Naive B cell (primary cell): ENCODE measurements around the gene EXD2. TPM values are rescaled to one million over a fixed set of nuclear protein-coding genes. Genes with fewer than 3 reads are reported as not detected.
"Not testable (repeated sequence)": the region's sequence is repeated elsewhere in the genome, so short reads cannot be mapped to it uniquely, and the experiment has no call there.

Experiments used
- ATAC-seq, 2 donors: fragments of 150-1000 bp; cut with Tn5 transposase; 2 replicates each; pipeline ENCODE4 v1.10.0; 2021; ENCODE audit warnings: low read depth in 2 of 2, mild to moderate bottlenecking in 2 of 2, moderate library complexity in 2 of 2
- DNase-seq: peaks from one replicate; pipeline ENCODE4 v3.0.0; 2022
- H3K27ac Mint-ChIP-seq, 6 donors: one replicate each; pipeline ENCODE4 v1.8.0; 2020 to 2022; ENCODE audit warnings: mild to moderate bottlenecking in 6 of 6, mixed read lengths in 6 of 6, moderate library complexity in 5 of 6, inconsistent platforms in 2 of 6
- H3K27me3 Mint-ChIP-seq, 3 donors: one replicate each; pipeline ENCODE4 v1.8.0; 2021 to 2022; ENCODE audit warnings: mixed read lengths in 3 of 3, mild to moderate bottlenecking in 1 of 3
- H3K36me3 Mint-ChIP-seq, 2 donors: one replicate each; pipeline ENCODE4 v1.8.0; 2020 to 2022; ENCODE audit warnings: mixed read lengths in 2 of 2, inconsistent platforms in 1 of 2, mild to moderate bottlenecking in 1 of 2
- H3K4me1 Mint-ChIP-seq, 3 donors: one replicate each; pipeline ENCODE4 v1.8.0; 2020 to 2022; ENCODE audit warnings: mixed read lengths in 3 of 3, inconsistent platforms in 1 of 3, mild to moderate bottlenecking in 1 of 3, moderate library complexity in 1 of 3
- H3K4me3 Mint-ChIP-seq, 8 donors: one replicate each; pipeline ENCODE4 v1.8.0; 2020 to 2022; ENCODE audit warnings: mild to moderate bottlenecking in 8 of 8, mixed read lengths in 8 of 8, moderate library complexity in 8 of 8, inconsistent platforms in 2 of 8
- H3K9me3 Mint-ChIP-seq, 7 donors: one replicate each; pipeline ENCODE4 v1.8.0; 2020 to 2022; ENCODE audit warnings: mixed read lengths in 7 of 7, mild to moderate bottlenecking in 5 of 7, inconsistent platforms in 2 of 7, moderate library complexity in 1 of 7
- polyA plus RNA-seq, 6 donors: library from polyadenylated mRNA; unstranded; fragments of 300-500 nt; fragmentation: Illumina TruSeq; gene quantifications; one replicate each; pipeline ENCODE4 v1.2.3, GENCODE V29; 2021; ENCODE audit warnings: low read depth in 6 of 6

EXD2 gene
- polyA plus RNA-seq, 6 donors from 2014 or later: 3.5 to 10.4 (median 4.8) TPM

DNA sequence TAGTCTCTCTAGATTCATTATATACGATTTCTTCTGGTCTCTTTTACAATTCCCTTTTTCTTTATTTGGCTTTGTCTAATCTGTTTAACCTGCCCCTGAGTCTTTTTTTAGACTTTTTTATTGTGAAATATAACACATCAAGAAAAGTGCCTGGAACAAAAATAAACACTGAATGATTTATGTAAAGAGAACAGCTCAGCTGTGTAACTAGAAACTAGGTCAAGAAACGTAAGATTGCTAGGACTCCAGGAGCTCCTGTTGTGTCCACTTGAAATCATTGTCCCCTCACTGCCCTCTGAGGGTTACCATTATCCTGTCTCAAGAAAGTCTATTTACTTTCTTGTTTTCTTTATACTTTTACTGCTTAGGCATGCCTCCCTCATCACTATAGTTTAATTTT is 23.1 kb downstream of the EXD2 start:
- ATAC-seq (no peak), DNase-seq (no peak)
- Mint-ChIP-seq H3K27me3 (no peaks in the 10 kb centered on the region), H3K36me3 (peaks cover 0 to 11% of the 10 kb centered on the region in 2 donors), H3K4me3 (no peak overlapping the region), H3K27ac (no peak overlapping the region), H3K9me3 (peaks cover 0 to 6% (median 3%) of the 10 kb centered on the region in 7 donors), H3K4me1 (no peaks in the 10 kb centered on the region)

DNA sequence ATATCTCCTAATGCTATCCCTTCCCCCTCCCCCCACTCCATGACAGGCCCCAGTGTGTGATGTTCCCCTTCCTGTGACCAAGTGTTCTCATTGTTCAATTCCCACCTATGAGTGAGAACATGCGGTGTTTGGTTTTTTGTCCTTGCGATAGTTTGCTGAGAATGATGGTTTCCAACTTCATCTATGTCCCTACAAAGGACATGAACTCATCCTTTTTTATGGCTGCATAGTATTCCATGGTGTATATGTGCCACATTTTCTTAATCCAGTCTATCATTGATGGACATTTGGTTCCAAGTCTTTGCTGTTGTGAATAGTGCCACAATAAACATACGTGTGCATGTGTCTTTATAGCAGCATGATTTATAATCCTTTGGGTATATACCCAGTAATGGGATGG is 26.4 kb downstream of the EXD2 start:
- not testable (repeated sequence) for ATAC-seq, H3K4me3 Mint-ChIP-seq, DNase-seq, H3K4me1 Mint-ChIP-seq, H3K9me3 Mint-ChIP-seq, H3K27me3 Mint-ChIP-seq, H3K27ac Mint-ChIP-seq
- peaks cover 8 to 16% of the 10 kb centered on the region in 2 donors for H3K36me3 Mint-ChIP-seq

DNA sequence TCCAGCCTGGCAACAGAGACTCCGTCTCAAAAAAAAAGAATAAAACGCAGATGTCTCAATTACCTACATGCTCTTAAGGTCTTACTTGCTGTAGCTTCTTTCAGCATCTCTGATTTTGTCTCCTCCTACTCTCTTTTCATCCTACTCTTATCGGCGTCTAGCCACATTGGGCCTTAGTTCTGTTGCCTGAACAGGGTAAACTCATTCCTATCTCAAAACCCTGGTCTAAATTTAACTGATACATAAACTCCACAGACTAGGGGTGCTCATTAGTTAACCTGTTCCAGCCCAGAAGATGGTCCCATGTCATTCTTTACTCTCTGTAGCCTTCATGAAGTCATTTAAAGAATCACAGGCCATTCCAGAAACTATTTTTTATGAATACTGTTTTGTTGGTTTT is 33.6 kb downstream of the EXD2 start:
- no peaks in the 10 kb centered on the region for H3K4me1 Mint-ChIP-seq
- H3K27ac Mint-ChIP-seq: no peak overlapping the region

DNA sequence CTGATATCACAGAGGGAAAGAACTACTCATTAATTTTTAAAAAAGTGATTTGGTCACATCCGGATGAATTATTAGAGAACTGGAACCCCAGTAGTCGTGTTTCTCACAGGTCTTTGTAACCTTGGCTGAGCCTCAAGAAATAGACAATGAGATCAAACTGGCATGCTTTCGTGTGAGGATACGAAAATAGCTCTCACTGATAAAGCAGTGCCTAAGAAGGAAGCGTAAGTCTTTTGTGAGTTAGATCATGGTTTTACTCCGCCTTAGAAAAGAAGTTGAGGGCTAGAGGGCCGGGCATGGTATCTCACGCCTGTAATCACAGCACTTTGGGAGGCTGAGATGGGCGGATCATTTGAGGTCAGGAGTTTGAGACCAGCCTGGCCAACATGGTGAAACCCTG is 34.9 kb downstream of the EXD2 start:
- H3K9me3 Mint-ChIP-seq: no peaks in the 10 kb centered on the region
- DNase-seq (no peak), ATAC-seq (no peak)
- no peaks in the 10 kb centered on the region for H3K27me3 Mint-ChIP-seq
- H3K27ac Mint-ChIP-seq: no peak overlapping the region
- no peaks in the 10 kb centered on the region for H3K4me1 Mint-ChIP-seq
- peak overlapping the region in 1 of 8 donors; percentile 9 for H3K4me3 Mint-ChIP-seq
- peaks cover 5 to 9% of the 10 kb centered on the region in 2 donors for H3K36me3 Mint-ChIP-seq

More for the DNA sequence above, 33.6 kb downstream of the EXD2 start:
- ATAC-seq (no peak), DNase-seq (no peak)
- Mint-ChIP-seq H3K27me3 (no peaks in the 10 kb centered on the region), H3K36me3 (peaks cover 5 to 9% of the 10 kb centered on the region in 2 donors), H3K9me3 (no peaks in the 10 kb centered on the region), H3K4me3 (peak overlapping the region in 1 of 8 donors; percentile 25)

DNA sequence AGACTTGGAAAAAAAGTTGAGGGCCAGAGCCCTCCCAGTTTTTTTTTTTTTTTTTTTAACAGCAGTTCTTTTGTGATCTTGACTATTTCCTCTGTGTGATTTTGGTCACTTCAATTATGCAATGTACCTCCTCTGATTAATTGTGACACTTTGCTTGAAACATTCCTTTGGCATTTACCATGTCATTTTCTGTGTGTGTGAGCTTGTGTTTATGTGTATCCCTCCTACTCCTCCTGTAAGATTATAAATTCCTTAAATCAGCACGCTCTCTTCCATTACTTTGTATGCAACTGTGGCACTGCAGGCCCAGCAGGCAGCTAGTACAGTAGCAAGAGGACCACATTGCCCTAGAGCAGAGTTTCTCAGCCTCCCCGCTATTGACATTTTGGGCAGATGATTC is 35.4 kb downstream of the EXD2 start:
- H3K4me3 Mint-ChIP-seq: no peak overlapping the region
- H3K4me1 Mint-ChIP-seq: no peaks in the 10 kb centered on the region
- H3K36me3 Mint-ChIP-seq: peaks cover 5 to 14% of the 10 kb centered on the region in 2 donors
- H3K27me3 Mint-ChIP-seq: no peaks in the 10 kb centered on the region
- H3K27ac Mint-ChIP-seq: peak overlapping the region in 1 of 6 donors; percentile 21
- DNase-seq (no peak), ATAC-seq (no peak)
- H3K9me3 Mint-ChIP-seq: no peaks in the 10 kb centered on the region

DNA sequence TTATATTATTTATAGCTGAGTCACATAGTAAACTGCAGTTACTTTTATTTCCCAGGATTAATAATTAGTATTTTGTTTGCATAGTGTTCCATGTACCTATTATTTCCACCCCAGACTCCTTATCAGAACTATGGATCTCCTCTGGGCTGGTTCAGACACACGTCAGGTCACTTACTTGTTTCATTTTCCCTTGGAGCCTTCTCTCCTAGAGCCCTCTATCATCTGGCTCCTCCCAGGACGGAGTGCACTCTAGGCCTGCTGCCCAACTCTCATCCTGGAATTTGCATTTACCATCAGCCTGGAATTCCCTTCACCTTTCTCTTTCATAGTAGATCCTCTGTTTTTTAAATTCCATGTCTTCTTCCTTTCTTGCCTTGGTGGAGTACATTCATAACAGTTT is 40.2 kb downstream of the EXD2 start:
- no peak for DNase-seq
- no peaks in the 10 kb centered on the region for H3K4me1 Mint-ChIP-seq
- ATAC-seq: no peak
- no peak overlapping the region for H3K4me3 Mint-ChIP-seq
- H3K27ac Mint-ChIP-seq: peak overlapping the region in 1 of 6 donors; percentile 10
- no peaks in the 10 kb centered on the region for H3K27me3 Mint-ChIP-seq
- peaks cover 4 to 26% of the 10 kb centered on the region in 2 donors for H3K36me3 Mint-ChIP-seq
- no peaks in the 10 kb centered on the region for H3K9me3 Mint-ChIP-seq

DNA sequence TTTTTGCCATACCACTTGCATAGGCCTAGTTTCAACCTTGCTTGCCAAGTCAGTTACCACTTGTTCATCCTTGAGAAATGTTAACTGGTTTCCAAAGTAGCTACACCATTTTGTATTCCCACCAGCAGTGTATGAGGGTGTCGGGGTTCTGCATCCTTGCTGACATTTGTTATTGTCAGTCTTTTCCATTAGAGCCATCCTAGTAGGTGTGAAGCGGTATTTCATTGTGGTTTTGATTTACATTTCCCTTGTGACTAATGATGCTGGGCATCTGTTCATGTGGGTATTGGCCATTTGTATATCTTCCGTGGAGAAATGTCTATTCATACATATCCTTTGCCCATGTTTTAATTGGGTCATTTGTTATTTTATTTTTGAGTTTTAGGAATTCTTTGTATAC is 41.1 kb downstream of the EXD2 start:
- Mint-ChIP-seq H3K4me3 (no peak overlapping the region), H3K4me1 (no peaks in the 10 kb centered on the region), H3K27me3 (no peaks in the 10 kb centered on the region), H3K9me3 (no peaks in the 10 kb centered on the region), H3K27ac (no peak overlapping the region), H3K36me3 (peaks cover 4 to 34% of the 10 kb centered on the region in 2 donors)
- ATAC-seq (no peak), DNase-seq (no peak)

DNA sequence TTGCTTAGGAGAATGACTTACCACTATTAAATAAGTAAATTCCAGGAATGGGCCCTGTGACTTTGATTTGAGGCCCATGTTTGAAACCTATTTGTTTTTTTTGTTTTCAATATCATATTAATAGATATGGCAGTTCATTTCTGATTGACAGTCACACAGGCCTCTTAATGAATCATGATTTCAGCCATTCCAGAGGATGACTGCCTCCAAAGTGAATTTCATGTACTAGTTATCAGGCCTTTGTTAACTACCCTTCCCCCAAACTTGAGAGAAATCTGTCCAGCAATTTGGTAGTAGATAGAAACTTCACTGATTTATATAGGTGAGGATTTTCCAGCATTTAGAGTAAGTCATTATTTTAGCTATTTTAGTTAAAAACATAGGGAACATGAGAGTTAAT is 42.8 kb downstream of the EXD2 start:
- DNase-seq (no peak), ATAC-seq (no peak)
- Mint-ChIP-seq H3K4me1 (no peaks in the 10 kb centered on the region), H3K27me3 (no peaks in the 10 kb centered on the region), H3K27ac (no peak overlapping the region), H3K9me3 (no peaks in the 10 kb centered on the region), H3K4me3 (no peak overlapping the region), H3K36me3 (peaks cover 7 to 41% of the 10 kb centered on the region in 2 donors)

DNA sequence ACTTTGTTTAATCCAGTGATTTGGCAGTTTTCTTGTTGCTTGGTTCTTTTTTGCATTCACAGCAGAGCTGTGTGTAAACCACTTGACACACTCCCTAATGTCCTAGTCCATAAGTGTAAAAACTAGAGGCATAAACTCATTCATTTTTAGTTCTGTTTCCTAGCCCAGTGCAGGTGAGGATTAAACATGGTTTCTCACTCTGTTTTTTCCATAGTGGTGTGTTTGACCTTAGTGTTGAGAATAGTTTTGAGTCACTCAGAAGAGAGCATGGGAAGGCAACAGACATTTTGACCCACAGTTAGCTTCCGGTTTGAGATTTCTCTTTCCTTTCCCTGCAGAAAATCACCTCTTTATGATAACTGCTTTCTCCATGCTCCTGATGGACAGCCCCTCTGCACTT is 44.4 kb downstream of the EXD2 start:
- no peak overlapping the region for H3K27ac Mint-ChIP-seq

DNA sequence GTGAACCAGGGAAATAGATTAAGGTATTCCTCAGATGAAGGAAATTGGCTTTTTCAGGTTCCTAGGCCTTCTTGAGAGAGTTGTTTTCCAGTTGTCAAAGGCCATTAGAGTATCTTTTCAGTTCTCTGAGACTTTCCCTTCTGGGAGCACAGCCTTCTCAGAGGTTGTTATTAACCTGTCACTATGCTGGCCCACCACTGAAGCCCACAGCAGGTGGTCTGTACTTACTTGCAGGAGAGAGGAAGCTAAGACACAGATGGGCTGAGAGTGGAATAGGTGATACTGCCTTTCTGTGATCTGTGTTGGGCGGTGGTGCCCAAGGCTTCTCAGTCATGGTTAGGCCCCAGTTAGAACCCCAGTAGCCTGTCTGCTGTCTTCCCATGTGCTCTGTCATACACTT is 45.8 kb downstream of the EXD2 start:
- no peak for ATAC-seq
- Mint-ChIP-seq H3K27ac (no peak overlapping the region), H3K9me3 (no peaks in the 10 kb centered on the region), H3K27me3 (no peaks in the 10 kb centered on the region), H3K36me3 (peaks cover 8 to 32% of the 10 kb centered on the region in 2 donors), H3K4me1 (no peaks in the 10 kb centered on the region), H3K4me3 (no peak overlapping the region)
- no peak for DNase-seq

More for the DNA sequence above, 44.4 kb downstream of the EXD2 start:
- no peaks in the 10 kb centered on the region for H3K4me1 Mint-ChIP-seq
- H3K9me3 Mint-ChIP-seq: no peaks in the 10 kb centered on the region
- peaks cover 8 to 41% of the 10 kb centered on the region in 2 donors for H3K36me3 Mint-ChIP-seq
- no peak for ATAC-seq
- DNase-seq: no peak
- no peak overlapping the region for H3K4me3 Mint-ChIP-seq
- H3K27me3 Mint-ChIP-seq: no peaks in the 10 kb centered on the region

DNA sequence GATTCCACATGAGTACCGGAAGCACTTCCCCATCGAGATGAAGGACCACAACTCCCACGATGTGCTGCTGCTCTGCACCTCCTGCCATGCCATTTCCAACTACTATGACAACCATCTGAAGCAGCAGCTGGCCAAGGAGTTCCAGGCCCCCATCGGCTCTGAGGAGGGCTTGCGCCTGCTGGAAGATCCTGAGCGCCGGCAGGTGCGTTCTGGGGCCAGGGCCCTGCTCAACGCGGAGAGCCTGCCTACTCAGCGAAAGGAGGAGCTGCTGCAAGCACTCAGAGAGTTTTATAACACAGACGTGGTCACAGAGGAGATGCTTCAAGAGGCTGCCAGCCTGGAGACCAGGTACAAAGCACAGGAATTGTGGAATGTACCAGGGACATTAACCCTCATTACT is 46.3 kb downstream of the EXD2 start:
- H3K36me3 Mint-ChIP-seq: peaks cover 8 to 28% of the 10 kb centered on the region in 2 donors

DNA sequence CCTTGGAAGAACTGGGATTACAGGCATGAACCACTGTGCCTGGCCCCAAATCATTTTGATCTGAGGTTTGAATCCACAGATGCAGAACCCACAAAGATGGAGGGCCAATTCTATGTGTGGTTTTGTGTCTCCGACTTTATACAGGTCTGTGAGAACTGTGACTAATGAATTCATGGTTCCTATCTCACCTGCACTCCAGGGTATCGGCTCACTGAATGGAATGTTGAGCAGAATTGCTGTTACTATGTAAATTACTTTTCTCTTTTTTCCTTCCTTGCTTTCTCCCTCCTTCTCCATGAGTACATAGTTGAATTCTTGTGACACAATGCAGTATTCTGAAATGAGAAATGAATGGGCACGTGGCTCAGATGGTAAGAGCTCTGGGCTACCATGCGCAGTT is 47.6 kb downstream of the EXD2 start:
- H3K27ac Mint-ChIP-seq: no peak overlapping the region
- H3K9me3 Mint-ChIP-seq: no peaks in the 10 kb centered on the region
- no peak for ATAC-seq
- H3K4me3 Mint-ChIP-seq: no peak overlapping the region
- no peaks in the 10 kb centered on the region for H3K27me3 Mint-ChIP-seq
- H3K36me3 Mint-ChIP-seq: peaks cover 8 to 23% of the 10 kb centered on the region in 2 donors
- peaks cover 0 to 5% (median 0%) of the 10 kb centered on the region in 3 donors for H3K4me1 Mint-ChIP-seq
- DNase-seq: no peak

More for the DNA sequence above, 46.3 kb downstream of the EXD2 start:
- no peak for DNase-seq
- Mint-ChIP-seq H3K4me1 (peaks cover 0 to 2% (median 0%) of the 10 kb centered on the region in 3 donors), H3K27ac (no peak overlapping the region), H3K9me3 (no peaks in the 10 kb centered on the region), H3K4me3 (no peak overlapping the region), H3K27me3 (no peaks in the 10 kb centered on the region)
- no peak for ATAC-seq

DNA sequence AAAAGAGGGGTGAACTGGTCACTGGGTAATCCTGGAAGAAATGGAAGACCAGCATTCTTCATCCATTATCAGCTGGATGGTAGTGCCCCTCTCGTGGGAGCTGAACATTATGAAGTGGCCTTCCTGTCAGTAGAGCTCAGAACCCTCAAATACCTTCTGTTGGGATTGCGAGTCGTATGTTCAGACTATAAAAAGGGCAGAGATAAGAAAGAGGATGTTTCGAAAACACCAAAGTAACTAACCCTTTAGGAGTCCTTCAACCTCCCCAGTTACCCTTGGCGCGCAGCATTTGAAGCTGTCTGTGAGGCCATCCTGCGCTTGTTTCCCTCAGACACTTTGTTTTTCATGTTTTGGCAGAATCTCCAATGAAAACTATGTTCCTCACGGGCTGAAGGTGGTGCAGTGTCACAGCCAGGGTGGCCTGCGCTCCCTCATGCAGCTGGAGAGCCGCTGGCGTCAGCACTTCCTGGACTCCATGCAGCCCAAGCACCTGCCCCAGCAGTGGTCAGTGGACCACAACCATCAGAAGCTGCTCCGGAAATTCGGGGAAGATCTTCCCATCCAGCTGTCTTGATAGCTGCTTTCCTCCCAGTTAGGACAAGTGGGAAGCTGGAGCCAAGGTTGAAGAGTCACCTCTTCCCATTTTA is 49.4 kb downstream of the EXD2 start:
- Mint-ChIP-seq H3K36me3 (peaks cover 4 to 23% of the 10 kb centered on the region in 2 donors), H3K4me3 (no peak overlapping the region), H3K4me1 (peaks cover 0 to 5% (median 0%) of the 10 kb centered on the region in 3 donors), H3K27me3 (no peaks in the 10 kb centered on the region), H3K27ac (peak overlapping the region in 1 of 6 donors; percentile 67), H3K9me3 (no peaks in the 10 kb centered on the region)
- ATAC-seq (no peak), DNase-seq (no peak)

DNA sequence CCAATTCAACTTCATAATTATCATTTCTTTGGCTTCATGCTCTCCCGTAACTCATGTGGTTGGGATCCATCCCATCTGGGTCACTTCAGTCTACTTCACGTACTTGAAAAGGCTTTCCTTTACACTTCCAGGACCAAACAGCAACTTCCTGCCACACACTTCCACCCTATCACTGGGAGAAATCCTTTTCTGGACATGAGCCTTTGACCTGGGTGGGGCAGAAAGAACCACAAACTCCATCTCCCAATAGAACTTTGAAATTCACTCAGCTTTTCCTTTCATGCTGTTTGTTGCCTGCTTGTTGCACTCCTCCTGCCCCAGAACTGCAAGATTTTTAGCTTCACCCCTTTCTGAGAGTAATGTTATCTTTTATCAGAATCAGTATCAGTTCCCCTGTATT is 50.3 kb downstream of the EXD2 start:
- H3K4me1 Mint-ChIP-seq: peaks cover 0 to 5% (median 0%) of the 10 kb centered on the region in 3 donors
- H3K27ac Mint-ChIP-seq: no peak overlapping the region
- peaks cover 4 to 15% of the 10 kb centered on the region in 2 donors for H3K36me3 Mint-ChIP-seq
- H3K27me3 Mint-ChIP-seq: no peaks in the 10 kb centered on the region
- no peaks in the 10 kb centered on the region for H3K9me3 Mint-ChIP-seq
- ATAC-seq (no peak), DNase-seq (no peak)
- no peak overlapping the region for H3K4me3 Mint-ChIP-seq
